Measurements from ENCODE around the gene NBPF10.
"Not testable (repeated sequence)": the region's sequence is repeated elsewhere in the genome, so short reads cannot be mapped to it uniquely, and the experiment has no call there.

NBPF10 gene

GRCh38 chr1:146144465-146144864 lies at the start of gene NBPF10:
TSS of gene NBPF10 (minus strand) at chr1:146144804. CDS start at chr1:146144769, 35 bp downstream.
- DNase-seq = not testable (repeated sequence)

GRCh38 chr1:146174531-146174930 lies 29.9 kb upstream of the NBPF10 start:
- DNase-seq = not testable (repeated sequence)

- DNase-seq = not testable (repeated sequence)
Measured at GRCh38 chr1:146167740-146168139, 23.1 kb upstream of the NBPF10 start.

- not testable (repeated sequence) for DNase-seq
Measured at GRCh38 chr1:146167273-146167672, 22.7 kb upstream of the NBPF10 start.
